Measurements from ENCODE around the gene KIF3C. TPM values are rescaled to one million over a fixed set of nuclear protein-coding genes. Genes with fewer than 3 reads are reported as not detected.

KIF3C gene
- total and polyA plus RNA-seq, 9 of the 15 experiments (the other 6 are each of a cell fraction or from before 2014, with no cell fraction given) = 0.69 to 6.7 (median 3.3) TPM

DNA sequence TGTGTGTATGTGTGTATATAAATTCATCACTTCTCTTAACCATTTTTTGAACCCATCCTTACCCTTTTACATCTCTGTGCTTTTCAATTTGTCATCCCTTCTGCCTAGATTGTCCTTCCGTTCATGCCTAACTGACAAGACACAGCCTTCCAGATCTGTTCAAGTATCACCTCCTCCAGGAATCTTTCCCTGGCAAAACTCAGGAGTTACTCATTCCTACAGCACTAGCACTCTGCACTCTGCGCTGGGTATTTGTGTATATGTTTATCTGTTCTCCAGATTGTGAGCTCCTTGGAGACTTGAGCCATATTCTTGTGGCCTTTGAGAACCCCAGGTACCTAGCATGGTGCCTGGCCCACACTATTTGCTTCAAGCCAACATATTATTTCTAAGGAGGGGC lies 77.2 kb downstream of the KIF3C start:
- POLR2A ChIA-PET = interaction anchor here (1.0 to 1.1 kb wide), 2 partner anchors 10 to 12 kb away, joined by 3 to 6 read pairs; no protein-coding TSS in a partner anchor
- Histone ChIP-seq H3K9me1 (ENCODE audit: control insufficient read depth, insufficient read depth, low read length) (no peaks in the 10 kb centered on the region), H3K36me3 (ENCODE audit: control insufficient read depth, insufficient read depth, low read length) (no peaks in the 10 kb centered on the region), H3K4me3 (no peak overlapping the region), H3K27ac (ENCODE audit: extremely low read depth, low read depth, low read length) (no peak overlapping the region), H3K79me2 (ENCODE audit: control insufficient read depth, insufficient read depth, low read length) (no peaks in the 10 kb centered on the region), H4K20me1 (replicated peaks; ENCODE audit: control insufficient read depth, insufficient read depth, low read length) (no peaks in the 10 kb centered on the region), H2AFZ (ENCODE audit: low read depth, low read length) (peak overlapping the region; percentile 53; the same call in 1 of the 2 replicates), H3K9me3 (replicated peaks; ENCODE audit: control insufficient read depth, insufficient read depth, low read depth, low read length) (no peaks in the 10 kb centered on the region), H3K9ac (ENCODE audit: insufficient read depth in 1 of 2, low read depth in 2 of 2, low read length in 2 of 2) (no peak overlapping the region), H3K27me3 (ENCODE audit: control insufficient read depth in 2 of 2, insufficient read depth in 2 of 2, low read length in 2 of 2) (no peaks in the 10 kb centered on the region), H3K4me1 (replicated peaks in 1 of 2; ENCODE audit: control insufficient read depth in 2 of 2, insufficient read depth in 2 of 2, low read length in 2 of 2) (peaks cover 0 to 4% of the 10 kb centered on the region in 2 experiments; a peak in 2 of 5 replicates), H3K4me2 (ENCODE audit: insufficient read depth, low read length) (no peak overlapping the region)
- FAIRE-seq (peak; percentile 69), DNase-seq (ENCODE audit: extremely low read depth in 1 of 4, low spot score in 3 of 4) (peak in 1 of 4 experiments; percentile 2), ATAC-seq (no peak; the same call in 2 of the 3 replicates)
- 53% methylated on average over 2 of the region's 2 CpGs for WGBS (ENCODE audit: insufficient coverage, low coverage, missing lambda C conversion rate)
- in situ Hi-C loops (cut with MboI) = no loop called here
- CTCF ChIA-PET (ENCODE audit: low intra/inter-chr PET ratio) = no interaction called here
- no TSS peak for BruUV-seq (replicated peaks)
- intact Hi-C loops (cut with micrococcal nuclease) = no loop called here
- TF ChIP-seq, protein P1, sequence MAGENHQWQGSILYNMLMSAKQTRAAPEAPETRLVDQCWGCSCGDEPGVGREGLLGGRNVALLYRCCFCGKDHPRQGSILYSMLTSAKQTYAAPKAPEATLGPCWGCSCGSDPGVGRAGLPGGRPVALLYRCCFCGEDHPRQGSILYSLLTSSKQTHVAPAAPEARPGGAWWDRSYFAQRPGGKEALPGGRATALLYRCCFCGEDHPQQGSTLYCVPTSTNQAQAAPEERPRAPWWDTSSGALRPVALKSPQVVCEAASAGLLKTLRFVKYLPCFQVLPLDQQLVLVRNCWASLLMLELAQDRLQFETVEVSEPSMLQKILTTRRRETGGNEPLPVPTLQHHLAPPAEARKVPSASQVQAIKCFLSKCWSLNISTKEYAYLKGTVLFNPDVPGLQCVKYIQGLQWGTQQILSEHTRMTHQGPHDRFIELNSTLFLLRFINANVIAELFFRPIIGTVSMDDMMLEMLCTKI (IDR thresholded peaks at IDR 0.05; ENCODE audit: partially characterized antibody) = no peak
- TF ChIP-seq SMARCE1 (IDR thresholded peaks at IDR 0.05) = no peak
- no peak for TF ChIP-seq FOS (IDR thresholded peaks at IDR 0.05; ENCODE audit: extremely low read depth, insufficient read length)
- TF ChIP-seq ZNF239 (CRISPR knock-in tag; IDR thresholded peaks at IDR 0.05) = no peak
- no peak for TF ChIP-seq SAFB (IDR thresholded peaks at IDR 0.05; ENCODE audit: borderline replicate concordance, low read depth, low read length)
- no peak for TF ChIP-seq EZH2 (IDR thresholded peaks at IDR 0.05; ENCODE audit: borderline replicate concordance, low read depth, low read length)
- TF ChIP-seq ZSCAN29 (IDR thresholded peaks at IDR 0.05) = no peak
- no peak for TF ChIP-seq JUNB (CRISPR knock-in tag; conservative IDR thresholded peaks at IDR 0.05)
- TF ChIP-seq HMG20A (CRISPR knock-in tag; conservative IDR thresholded peaks at IDR 0.05) = no peak
- no peak for TF ChIP-seq GTF2A2 (tag; IDR thresholded peaks at IDR 0.05)
- TF ChIP-seq TBL1XR1 (IDR thresholded peaks at IDR 0.05; ENCODE audit: low read length in 2 of 2) = no peak
- no peak for TF ChIP-seq LEF1 (IDR thresholded peaks at IDR 0.05)
- no peak for TF ChIP-seq FOXA3 (CRISPR knock-in tag; conservative IDR thresholded peaks at IDR 0.05 in 1 of 2, IDR thresholded peaks at IDR 0.05 in 1 of 2)
- no peak for TF ChIP-seq ZNF217 (CRISPR knock-in tag; IDR thresholded peaks at IDR 0.05)
- TF ChIP-seq PHTF2 (CRISPR knock-in tag; IDR thresholded peaks at IDR 0.05) = no peak
- TF ChIP-seq BRCA1 (IDR thresholded peaks at IDR 0.05) = no peak
- TF ChIP-seq BRCA1 (CRISPR knock-in tag; IDR thresholded peaks at IDR 0.05) = no peak
- no peak for TF ChIP-seq POLR3A (IDR thresholded peaks at IDR 0.05; ENCODE audit: borderline replicate concordance, extremely low read depth, insufficient read depth, insufficient read length)
- TF ChIP-seq RAD51 (IDR thresholded peaks at IDR 0.05; ENCODE audit: borderline replicate concordance, low read depth) = no peak
